ENCODE measurements around the gene SNAPC4. TPM values are rescaled to one million over a fixed set of nuclear protein-coding genes. Genes with fewer than 3 reads are reported as not detected.

The SNAPC4 gene
- total RNA-seq, 1 experiment from 2014 or later = 29.7 TPM

- Histone ChIP-seq H3K14ac (ENCODE audit: insufficient read depth, low read length) (no peak overlapping the region), H3K79me2 (ENCODE audit: insufficient read depth, low read length) (peaks cover 2% of the 10 kb centered on the region; the same call in 1 of the 2 replicates), H2AFZ (ENCODE audit: low read length) (no peak overlapping the region), H3T11ph (ENCODE audit: low read length) (no peak overlapping the region), H4K5ac (ENCODE audit: insufficient read length, low read depth, low read length) (no peak overlapping the region), H2BK5ac (ENCODE audit: insufficient read length, low read length) (no peak overlapping the region), H3K23ac (ENCODE audit: insufficient read length, low read depth, low read length) (no peak overlapping the region), H2AK5ac (ENCODE audit: insufficient read length, low read length) (no peak overlapping the region), H3K18ac (ENCODE audit: insufficient read length, low read depth, low read length) (no peak overlapping the region), H3K4me1 (ENCODE audit: insufficient read depth, low read length) (no peaks in the 10 kb centered on the region), H4K20me1 (ENCODE audit: control insufficient read depth, insufficient read depth, insufficient read length) (no peaks in the 10 kb centered on the region), H2BK15ac (ENCODE audit: low read depth, low read length) (no peak overlapping the region), H4K91ac (ENCODE audit: insufficient read length, low read depth, low read length) (no peak overlapping the region), H3K56ac (ENCODE audit: insufficient read length, low read depth, low read length) (no peak overlapping the region), H3K9me3 (ENCODE audit: control insufficient read depth, low read depth, low read length) (no peaks in the 10 kb centered on the region), H3K4me2 (ENCODE audit: insufficient read depth, insufficient read length, low read length) (no peak overlapping the region), H3K4ac (ENCODE audit: low read depth, low read length) (no peak overlapping the region), H3K79me1 (ENCODE audit: insufficient read depth, low read depth, low read length, poor library complexity, severe bottlenecking) (peaks cover 7% of the 10 kb centered on the region), H4K8ac (replicated peaks; ENCODE audit: insufficient read length, low read depth, low read length) (no peak overlapping the region), H3K23me2 (ENCODE audit: insufficient read length, low read depth, low read length, poor library complexity, severe bottlenecking) (peaks cover 4% of the 10 kb centered on the region), H3K27me3 (ENCODE audit: insufficient read depth, low read length) (no peaks in the 10 kb centered on the region), H3K9ac (ENCODE audit: extremely low read depth, insufficient read length, low read length) (no peak overlapping the region), H3K27ac (ENCODE audit: insufficient read length, low read depth, low read length) (no peak overlapping the region), H2BK20ac (ENCODE audit: low read depth, low read length, poor library complexity, severe bottlenecking) (no peak overlapping the region), H2BK120ac (ENCODE audit: low read depth, low read length, poor library complexity, severe bottlenecking) (no peak overlapping the region), H2BK12ac (ENCODE audit: insufficient read length, low read depth, low read length) (no peak overlapping the region)
- Mint-ChIP-seq H3K27ac (peak overlapping the region in 1 of 3 experiments; percentile 60; a peak in 2 of 7 replicates), H3K27me3 (ENCODE audit: low read depth) (no peaks in the 10 kb centered on the region; the same call in 1 of the 2 replicates), H3K4me3 (no peak overlapping the region; a peak in 1 of 5 replicates), H3K36me3 (ENCODE audit: insufficient read depth in 1 of 3, low read depth in 3 of 3) (peaks cover 36 to 69% (median 63%) of the 10 kb centered on the region in 3 experiments), H3K9me3 (no peaks in the 10 kb centered on the region), H3K4me1 (peaks cover 15 to 17% of the 10 kb centered on the region in 2 experiments)
- TF ChIP-seq, protein P1, sequence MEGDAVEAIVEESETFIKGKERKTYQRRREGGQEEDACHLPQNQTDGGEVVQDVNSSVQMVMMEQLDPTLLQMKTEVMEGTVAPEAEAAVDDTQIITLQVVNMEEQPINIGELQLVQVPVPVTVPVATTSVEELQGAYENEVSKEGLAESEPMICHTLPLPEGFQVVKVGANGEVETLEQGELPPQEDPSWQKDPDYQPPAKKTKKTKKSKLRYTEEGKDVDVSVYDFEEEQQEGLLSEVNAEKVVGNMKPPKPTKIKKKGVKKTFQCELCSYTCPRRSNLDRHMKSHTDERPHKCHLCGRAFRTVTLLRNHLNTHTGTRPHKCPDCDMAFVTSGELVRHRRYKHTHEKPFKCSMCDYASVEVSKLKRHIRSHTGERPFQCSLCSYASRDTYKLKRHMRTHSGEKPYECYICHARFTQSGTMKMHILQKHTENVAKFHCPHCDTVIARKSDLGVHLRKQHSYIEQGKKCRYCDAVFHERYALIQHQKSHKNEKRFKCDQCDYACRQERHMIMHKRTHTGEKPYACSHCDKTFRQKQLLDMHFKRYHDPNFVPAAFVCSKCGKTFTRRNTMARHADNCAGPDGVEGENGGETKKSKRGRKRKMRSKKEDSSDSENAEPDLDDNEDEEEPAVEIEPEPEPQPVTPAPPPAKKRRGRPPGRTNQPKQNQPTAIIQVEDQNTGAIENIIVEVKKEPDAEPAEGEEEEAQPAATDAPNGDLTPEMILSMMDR (conservative IDR thresholded peaks at IDR 0.05) = no peak
- DNase-seq = no peak
- no CpG with 5 or more reads among the region's 14 CpGs for WGBS (ENCODE audit: extremely low coverage, insufficient read length, low lambda C conversion rate)
Measured at GRCh38 chr9:136404801-136405136, 4.8 kb upstream of the SNAPC4 start.
